DMS153 treated with DMSO at 0.1 percent for 48 hours (cell line): ENCODE results near the gene MZF1.

ENCODE experiments used
- DNase-seq: peaks from one replicate; lab custom pipeline; 2025; ENCODE audit not compliant: unreplicated experiment; lab: John Stamatoyannopoulos, UW

The MZF1 gene

DNA sequence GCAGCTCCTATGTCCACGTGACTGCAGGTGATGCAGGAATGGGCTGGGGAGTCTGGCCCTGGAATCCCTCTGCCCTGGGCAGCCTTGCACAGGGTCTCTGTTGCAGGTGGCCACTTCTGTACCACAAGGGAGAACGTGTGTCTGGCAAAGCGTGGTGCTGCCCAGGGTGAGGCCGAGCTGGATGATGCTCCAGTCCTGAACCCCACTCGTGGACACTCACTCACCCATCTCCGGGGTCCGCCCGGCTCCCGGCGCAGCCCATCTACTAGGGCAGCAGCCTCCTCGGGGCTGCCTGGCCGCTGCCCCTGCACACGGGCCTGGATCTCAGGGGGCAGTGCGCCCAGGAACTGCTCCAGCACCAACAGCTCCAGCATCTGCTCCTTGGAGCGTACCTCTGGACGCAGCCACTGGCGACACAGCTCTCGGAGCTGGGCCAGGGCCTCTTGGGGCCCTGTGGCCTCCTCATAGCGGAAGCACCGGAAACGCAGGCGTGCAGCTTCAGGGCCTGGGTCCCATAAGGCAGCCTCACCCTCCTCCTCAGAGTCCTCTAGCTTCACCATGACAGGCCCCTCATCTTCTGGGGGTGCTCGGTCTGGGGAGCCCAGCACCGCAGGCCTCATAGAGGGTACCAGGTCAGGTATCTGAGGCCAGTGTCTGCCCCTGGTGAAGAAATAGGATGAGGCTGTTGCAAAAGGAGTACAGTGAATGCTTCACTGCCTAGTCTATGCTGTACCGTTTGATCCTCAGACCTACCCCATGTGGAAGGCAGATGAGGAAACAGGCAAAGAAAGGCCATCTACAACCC, 2.2 kb downstream of the MZF1 start:
- no peak for DNase-seq

DNA sequence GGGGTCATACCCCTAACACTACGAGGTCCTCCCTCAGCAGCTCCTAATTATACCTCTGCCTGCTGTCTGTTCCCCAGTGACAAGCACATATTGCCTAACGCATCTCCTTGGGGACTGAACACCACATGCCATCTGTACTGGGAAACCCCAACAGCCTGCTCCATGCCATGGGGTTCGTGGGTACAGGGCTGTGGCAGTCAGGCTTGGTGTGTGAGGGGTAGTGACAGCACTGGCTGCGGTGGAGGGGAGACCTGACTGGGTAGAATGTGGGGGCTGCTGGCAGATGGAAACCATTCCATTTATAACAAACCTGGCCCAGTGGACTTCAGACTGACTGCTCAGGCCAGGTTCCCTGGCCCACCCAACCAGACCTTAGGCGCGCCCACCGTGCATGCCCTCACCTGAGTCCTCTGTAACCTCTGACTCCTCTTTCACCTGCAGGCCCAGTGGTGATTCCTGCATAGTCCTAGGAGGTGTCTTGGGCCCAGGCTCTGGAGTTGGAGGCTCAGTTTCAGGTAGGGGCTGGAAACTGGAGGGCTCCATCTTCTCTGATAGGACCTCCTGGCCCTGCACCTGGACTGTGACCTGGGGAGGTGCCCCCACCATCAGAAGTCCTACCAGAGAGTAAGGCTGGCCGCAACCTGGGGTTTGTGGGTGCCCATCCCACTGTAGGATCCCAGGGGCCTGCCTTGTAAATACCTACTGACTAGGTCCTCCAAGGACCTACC, 3.0 kb downstream of the MZF1 start:
- DNase-seq, result no peak

DNA sequence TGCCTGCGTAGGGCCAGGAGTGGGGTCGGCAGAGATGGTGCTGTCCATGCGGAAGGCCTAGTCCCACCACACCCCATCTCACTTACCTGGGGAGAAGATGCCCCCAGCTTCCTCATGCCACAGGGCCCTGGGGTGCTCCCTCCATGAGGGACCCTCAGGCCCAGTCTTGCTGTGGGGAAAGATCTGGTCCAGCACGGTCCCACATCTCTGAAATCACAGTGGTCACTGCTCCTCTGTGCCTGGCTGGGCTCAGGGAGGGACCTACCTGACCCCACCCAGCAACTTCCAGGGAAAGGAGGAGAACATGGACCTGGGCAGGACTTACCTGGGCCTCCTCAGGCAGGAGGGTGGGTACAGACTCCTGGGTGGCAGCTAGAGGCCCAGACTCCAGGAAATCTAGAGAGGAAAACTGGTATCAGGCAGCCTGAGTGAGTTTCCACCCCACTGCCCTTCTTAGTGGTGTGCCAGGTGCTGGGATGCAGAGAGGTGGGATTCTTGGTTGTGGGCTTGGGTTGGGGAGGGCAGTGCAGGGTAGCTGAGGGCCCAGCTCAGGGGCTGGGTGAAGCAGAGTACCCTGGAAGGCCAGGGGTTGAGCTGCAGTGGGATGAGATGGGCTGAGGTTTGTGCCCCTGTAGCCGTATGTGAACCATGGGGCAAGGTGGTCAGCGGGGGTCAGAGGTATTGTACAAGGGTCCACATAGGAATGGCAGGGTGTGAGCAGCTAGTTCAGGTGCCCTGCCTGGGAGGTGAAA, 3.8 kb downstream of the MZF1 start:
- no peak for DNase-seq

DNA sequence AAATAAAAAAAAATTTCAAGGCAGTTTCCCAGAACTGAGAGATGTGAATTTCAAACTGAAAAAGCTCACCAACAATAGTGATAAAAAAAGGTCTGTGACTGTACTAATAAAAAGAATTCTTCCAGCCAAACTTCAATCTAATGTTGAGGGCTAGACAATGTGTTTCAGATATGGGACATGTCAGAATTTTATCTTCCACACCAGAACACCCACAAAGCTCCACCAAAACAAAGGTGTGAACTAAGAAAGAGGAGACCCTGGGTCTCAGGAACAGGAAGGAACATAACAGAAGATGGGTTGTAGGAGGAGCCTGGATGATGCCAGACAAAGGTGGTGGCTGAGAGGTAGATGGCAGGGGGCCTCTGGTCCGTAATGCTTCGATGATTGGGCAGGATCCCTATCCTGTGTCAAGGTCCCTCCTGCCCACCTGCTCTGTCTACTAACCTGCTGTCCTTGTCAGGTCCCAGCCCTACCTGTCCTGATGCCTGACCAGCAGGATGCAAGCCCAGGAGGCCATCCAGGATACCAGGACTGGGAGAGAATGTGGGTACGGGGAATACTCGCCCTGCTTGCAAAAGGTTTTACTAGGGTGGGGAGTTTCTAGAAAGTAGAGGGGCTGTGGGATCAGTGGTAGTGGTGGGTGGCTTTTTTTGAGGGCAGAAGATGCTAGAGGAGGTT, 4.5 kb downstream of the MZF1 start:
- no peak for DNase-seq

DNA sequence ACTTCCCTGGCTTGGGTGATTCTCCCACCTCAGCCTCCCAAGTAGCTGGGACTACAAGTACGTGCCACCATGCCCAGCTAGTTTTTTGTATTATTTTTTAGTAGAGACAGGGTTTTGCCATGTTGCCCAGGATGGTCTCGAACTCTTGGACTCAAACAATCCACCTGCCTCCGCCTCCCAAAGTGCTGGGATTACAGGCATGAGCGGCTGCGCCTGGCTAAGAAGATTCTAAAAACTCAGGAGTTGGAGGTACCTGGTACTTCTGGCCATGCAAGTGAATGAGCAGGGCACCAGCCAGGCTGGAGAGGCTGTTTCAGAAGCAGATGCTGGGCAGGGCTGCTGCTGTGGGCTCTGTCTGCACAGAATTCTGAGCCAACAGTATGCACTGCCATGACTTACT, 6.1 kb downstream of the MZF1 start:
- DNase-seq, result no peak

DNA sequence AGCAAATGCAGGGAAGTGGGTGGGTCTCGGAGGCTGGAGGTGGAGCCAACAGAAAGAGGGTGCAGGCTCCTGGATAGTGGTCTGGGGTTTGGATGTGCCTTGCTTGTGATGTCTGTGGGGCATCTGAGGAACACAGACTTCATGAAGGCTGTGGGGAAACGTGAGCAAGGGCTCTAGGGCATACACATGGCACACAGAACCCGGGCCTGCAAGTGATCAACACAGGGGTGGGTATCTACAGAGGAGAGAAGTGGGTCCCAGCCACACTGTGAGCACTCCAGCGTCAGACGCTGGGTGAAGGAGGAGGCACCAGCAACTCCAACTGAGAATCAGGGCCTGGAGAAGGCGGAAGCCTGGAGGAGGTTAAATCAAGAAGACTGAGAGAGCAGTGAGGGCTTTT, 9.3 kb downstream of the MZF1 start:
- no peak for DNase-seq

DNA sequence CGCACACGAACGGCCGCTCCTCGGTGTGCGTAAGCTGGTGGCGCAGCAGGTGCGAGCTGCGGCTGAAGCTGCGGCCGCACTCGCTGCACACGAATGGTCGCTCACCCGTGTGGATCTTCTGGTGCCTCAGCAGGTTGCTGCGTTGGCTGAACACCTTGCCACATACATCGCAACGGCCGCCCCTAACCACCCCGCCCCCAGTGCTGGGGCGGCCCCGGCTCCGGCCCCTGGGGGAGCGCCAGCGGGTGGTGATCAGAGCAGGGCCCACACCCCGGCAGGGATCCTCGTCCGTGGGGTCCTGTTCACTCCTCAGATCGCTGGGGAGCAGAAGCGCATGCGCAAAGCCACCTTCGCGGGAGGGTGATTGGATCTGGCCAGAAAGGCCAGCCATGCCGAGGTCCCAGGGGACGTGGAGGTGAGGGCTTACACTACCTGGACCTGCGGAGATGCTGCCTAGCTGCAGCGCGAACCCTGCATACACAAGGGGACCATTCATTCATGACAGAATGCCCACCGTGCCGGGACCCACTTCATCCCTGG, 10.0 kb downstream of the MZF1 start:
- no peak for DNase-seq

DNA sequence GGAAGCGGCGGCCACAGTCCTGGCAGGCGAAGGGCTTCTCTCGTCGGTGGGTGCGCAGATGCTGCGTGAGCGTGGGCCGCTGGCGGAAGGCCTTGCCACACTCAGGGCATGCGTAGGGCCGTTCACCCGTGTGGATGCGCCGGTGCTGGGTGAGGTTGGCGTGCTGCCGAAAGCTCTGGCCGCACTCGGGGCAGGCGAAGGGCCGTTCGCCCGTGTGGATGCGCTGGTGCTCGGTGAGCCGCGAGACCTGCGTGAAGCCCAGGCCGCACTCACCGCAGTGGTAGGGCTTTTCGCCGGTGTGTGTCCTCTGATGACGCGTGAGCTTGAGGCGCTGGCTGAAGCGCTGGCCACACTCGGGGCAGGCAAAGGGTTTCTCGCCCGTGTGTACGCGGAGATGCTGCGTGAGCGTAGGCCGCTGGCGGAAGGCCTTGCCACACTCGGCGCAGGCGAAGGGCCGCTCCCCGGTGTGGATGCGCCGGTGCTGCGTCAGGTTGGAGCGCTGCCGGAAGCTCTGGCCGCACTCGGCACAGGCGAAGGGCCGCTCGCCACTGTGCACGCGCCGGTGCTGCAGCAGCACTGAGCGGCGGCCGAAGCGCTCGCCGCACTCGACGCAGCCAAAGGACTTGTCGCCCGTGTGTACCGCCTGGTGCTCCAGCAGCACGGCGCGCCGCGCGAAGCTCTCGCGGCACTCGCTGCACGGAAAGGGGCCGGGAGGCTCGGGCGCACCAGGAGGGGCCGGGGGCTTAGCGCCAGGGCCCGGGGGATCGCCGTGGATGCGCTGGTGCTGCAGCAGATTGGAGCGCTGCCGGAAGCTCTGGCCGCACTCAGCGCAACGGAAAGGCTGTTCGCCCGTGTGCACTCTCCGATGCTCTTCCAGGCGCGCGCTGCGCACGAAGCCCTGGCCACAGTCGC, 10.8 kb downstream of the MZF1 start:
- no peak for DNase-seq

DNA sequence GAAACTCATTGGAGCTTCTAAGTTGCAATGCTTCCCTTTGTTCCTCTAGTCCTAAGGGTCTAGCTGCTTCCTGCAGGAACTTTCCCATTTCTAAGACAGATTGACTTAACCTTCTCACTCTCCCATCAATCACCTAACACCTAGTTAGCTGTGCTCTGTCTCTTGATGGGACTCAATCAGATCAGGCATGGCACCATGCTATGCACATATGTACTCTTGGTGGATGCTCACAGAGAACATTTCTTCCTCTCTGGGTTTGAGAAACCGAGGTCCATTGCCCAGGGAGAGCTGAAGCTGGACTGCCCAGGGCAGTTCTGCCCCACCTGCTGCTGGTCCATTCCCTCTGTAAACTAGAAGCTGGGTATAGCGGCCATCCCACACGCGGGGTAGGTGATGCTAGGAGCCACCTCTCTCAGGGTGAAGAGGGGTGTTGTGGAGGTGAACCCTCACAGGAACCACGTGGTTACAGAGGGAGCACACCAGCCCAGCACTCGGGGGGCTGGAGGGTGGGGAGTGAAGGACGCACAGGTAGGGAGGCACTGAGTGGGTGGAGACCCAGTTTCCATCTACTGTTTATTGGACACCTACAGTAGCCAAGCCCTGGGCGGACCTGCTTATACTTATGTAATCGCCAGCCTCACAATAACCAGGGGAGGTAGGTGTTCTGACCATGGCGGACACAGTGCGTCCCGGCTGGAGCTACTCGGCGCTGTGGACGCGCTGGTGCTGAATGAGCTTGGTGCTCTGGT, 11.6 kb downstream of the MZF1 start:
- DNase-seq, result no peak

DNA sequence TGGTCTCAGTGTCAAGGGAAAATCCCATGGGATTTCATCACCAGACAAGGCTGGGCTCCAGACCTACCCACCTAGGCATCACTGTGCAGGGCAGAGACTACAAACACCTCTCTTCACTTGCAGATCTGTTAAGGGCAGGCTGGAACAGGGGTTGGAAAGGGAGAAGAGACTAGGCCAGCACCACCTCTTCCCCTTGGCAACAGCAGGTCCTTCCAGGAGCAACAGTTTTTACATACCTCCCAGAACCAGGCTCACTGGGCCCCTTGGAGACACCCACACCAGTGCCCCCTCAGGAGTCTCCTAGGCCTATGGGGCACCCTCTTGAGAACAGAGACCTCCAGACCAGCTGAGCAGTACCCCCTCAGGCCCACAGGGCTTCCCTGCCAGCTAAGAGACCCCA, 12.2 kb downstream of the MZF1 start:
- no peak for DNase-seq

DNA sequence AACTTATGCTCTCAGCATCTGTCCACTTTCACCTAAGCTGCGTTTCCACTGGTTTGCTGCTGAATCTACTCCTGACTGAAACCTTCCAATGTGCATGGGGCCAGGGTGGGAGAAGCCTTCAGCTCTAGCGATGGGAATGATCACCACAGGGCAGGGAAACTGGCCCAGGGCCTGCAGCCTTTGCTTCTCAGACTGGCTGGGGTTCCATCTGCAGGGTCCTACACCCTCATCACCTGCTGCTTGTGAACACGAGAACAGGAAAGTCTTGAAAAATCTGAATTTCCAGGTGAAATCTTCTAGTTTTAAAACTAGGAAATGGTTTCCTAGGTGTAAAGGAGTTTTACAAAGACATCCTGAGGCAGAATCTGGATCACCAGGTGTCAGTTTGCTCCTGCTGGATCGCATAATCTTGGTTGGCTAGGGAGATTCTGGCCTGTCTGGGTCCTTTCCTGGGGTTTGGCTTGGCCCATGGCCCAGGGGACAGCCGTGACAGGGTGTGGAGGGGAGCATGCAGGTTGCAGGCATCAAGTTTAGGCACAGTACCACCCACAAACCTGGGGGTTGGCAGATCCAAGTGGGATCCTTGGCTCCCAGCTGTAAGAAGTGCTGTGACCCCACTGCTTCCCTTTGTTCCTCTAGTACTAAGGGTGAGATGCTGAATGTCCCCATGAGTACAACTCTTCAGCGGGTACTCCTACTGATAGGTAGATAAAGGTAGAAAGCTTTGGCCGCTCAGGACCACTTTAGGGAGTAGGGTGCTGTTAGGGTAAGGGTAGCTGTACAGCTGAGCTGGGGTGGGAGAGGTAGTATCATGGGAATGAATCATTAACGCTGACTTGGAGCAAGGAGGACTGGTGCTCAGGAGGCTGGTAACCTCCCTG, 12.9 kb downstream of the MZF1 start:
- no peak for DNase-seq

DNA sequence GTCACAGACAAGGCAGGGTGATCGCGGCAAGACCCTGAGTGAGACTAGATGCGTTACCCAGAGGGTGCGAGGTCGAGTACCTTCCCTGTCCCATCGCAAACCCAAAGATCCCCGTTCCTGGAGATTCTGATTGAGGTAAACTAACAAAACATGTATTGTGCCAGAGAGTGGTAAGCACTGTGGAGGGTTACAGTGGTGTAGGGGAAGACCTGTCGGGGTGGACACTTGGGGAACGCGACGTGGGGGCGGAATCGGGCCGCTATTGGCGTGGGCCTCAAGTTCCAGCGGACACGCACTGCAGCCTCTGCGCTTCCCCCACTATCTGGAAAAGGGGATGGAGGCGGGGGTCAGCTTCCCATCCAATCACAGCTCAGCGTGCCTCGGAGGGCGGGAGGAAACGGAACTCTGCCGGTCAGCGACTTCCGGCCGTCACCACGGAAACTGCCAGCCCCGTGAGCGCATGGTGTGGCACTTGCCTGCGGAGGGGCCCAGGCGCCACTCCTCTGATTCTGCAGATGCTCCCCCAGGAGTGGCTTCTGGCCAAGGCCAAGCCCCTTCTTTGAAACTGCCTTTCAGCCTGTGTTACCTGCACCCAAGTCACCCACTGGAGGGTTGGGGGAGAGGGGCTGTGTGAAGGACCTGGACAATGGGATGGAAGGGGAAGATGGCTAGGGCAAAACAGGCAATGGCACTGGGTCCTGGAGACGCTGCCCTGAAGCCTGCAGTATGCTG, 13.7 kb downstream of the MZF1 start:
- no peak for DNase-seq

DNA sequence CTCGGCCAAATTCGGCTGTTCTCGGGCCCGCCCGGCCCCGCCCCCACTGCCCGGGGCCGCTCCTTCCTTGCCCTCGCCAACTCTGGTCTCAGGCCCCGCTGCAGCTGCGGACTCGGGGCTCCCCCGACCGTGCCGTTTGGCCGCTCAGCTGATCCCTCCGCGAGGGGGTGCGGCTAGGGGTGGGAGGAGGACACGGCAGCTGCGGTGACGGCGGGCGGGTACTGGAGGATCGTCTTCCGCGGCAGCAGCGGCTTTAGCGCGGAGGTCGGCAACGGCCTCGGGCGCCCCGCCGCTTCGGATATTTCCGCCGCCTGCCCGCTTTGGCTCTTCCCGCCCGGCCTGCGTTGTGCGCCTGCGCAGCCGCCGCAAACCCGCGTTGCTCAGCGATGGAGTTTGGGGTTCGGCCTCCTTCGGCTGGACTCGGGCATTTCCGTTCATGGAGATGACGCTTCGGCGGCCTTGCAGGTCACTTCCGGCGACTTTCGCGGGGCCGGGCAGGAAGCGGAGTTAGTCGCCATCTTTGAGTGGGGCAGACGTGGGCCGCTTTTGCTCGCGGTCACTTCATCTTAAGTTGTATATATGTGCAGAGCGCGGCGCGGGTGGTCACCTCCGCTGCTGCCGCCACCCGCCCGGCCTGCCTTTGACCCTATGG, 14.4 kb downstream of the MZF1 start:
- no peak for DNase-seq

DNA sequence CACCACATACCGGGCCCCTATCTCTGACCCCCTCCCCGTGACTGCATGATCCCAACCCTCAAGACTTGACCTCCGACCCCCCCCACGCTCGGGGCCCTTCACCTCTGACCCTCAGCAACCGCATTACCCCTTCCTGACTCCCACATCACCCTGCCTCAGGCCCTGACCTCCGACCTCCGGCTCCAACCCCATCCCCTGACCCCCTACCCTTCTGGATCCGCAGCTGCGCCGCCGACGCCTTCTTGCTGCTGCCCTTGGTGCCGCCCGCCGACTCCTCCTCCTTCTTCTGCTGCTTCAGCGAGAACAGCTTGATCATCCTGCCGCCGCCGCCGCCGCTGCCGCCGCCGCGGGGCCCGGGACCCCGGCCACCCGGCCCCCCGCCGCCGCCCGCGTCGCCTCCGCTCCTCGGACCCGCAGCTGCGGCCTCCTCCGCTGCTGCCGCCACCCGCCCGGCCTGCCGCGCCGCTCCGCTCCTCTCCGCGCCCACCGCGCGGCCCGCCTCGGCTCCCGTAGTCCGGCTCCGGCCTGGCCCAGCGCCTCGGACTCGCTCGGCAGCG, 15.0 kb downstream of the MZF1 start, which contains the start of gene UBE2M:
UBE2M (minus strand) TSS at position 546 of the 557 bp plus-strand sequence; CDS start at position 316, 230 bp downstream.
- no peak for DNase-seq

DNA sequence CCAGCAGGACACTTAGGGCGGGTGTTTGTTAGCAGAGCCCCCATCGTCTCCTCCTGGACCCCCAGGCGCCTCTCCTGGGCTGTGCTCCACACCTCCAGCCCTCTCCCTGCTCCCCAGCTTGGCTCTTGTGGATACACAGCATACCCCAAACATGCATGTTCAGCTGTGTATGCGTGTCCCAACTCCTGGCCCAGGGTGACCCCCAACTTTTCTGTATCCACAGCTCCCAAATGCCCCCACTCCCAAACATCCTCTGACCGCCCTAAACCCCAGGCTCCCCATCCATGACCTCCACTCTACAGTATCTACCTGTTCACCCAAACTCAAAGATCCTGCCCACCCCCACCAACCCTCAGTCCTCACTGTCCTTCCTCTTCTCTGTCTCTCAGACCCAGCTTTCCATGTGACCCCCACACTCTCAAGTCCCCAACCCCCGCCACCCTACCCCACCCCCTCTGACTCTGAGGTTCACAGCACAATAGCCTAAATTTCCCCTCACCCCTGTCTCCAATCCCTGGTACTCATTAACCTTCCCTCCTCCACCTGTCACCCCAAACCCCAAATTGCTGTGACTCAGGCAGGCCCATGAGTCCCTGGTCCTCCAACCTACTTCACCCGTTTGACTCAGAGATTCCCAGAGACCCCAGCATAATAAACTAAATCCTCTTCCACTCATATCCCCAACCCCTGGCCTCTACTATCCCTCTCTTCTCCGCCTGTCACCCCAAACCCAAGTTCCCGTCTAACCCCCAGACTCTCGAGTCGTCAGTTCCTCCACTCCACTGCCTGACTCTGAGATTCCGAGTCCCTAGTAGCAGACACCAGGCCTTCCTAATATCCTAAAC, 15.7 kb downstream of the MZF1 start:
- DNase-seq, result no peak
